Measurements from ENCODE around the gene OAF.

OAF gene

DNA sequence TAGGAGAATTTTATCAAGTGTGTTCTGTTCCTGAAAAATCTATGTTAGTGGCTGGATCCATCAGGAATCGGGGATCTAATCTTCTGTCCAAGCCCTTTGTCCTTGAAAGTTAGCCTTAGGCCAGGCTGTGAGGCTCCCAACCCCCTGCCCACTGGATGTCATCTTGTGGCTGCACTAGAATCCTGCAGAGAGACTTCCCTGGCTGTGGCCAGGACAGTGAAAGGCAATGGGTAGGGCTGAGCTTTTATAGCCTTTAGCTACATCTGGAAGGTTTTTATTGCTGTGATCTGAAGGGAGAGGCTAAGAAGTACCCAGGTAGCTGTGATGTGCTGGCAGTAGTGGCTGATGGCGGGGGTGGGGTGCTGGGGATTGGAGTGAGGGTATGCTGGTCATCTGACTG, 2.1 kb downstream of the OAF start:
- no peak for TF ChIP-seq NFIC (IDR thresholded peaks at IDR 0.05)
- no peak for TF ChIP-seq RAD21 (IDR thresholded peaks at IDR 0.05; ENCODE audit: low read depth)
- TF ChIP-seq CEBPB (IDR thresholded peaks at IDR 0.05), result no peak
- no peak for TF ChIP-seq FOXM1 (IDR thresholded peaks at IDR 0.05; ENCODE audit: borderline replicate concordance, low read depth)
- TF ChIP-seq, protein P1, sequence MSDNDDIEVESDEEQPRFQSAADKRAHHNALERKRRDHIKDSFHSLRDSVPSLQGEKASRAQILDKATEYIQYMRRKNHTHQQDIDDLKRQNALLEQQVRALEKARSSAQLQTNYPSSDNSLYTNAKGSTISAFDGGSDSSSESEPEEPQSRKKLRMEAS (IDR thresholded peaks at IDR 0.05), result no peak
- no peak for TF ChIP-seq EGR1 (IDR thresholded peaks at IDR 0.05)
- TF ChIP-seq, protein P2, sequence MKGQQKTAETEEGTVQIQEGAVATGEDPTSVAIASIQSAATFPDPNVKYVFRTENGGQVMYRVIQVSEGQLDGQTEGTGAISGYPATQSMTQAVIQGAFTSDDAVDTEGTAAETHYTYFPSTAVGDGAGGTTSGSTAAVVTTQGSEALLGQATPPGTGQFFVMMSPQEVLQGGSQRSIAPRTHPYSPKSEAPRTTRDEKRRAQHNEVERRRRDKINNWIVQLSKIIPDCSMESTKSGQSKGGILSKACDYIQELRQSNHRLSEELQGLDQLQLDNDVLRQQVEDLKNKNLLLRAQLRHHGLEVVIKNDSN (IDR thresholded peaks at IDR 0.05), result no peak
- no peak for TF ChIP-seq EP300 (IDR thresholded peaks at IDR 0.05; ENCODE audit: borderline replicate concordance)
- TF ChIP-seq TCF12 (IDR thresholded peaks at IDR 0.05; ENCODE audit: low read depth), result no peak
- TF ChIP-seq YY1 (IDR thresholded peaks at IDR 0.05; ENCODE audit: low read depth), result no peak
- no peak for TF ChIP-seq CREB1 (IDR thresholded peaks at IDR 0.05; ENCODE audit: low read depth)

DNA sequence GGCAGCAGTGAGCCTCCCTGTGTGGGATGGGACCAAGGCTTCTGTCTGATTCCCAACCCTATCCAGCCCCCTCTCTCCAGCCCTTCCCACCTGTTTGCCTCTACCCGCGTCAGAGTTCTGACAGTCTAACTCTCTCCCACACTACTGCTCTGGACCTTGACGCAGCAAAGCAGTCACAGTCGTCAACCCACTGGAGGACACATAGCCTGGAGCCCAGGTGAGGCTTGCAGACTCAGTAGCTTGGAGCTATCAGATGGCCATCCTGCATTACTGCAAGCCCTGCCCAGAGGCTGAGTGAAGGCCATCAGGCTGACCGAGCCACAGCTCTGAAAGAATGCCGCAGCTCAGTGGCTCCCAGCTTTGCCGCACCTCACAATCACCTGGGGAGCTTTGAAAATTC, 3.7 kb downstream of the OAF start:
- no peak for TF ChIP-seq EP300 (IDR thresholded peaks at IDR 0.05; ENCODE audit: borderline replicate concordance)
- TF ChIP-seq FOXM1 (IDR thresholded peaks at IDR 0.05; ENCODE audit: borderline replicate concordance, low read depth), result no peak

DNA sequence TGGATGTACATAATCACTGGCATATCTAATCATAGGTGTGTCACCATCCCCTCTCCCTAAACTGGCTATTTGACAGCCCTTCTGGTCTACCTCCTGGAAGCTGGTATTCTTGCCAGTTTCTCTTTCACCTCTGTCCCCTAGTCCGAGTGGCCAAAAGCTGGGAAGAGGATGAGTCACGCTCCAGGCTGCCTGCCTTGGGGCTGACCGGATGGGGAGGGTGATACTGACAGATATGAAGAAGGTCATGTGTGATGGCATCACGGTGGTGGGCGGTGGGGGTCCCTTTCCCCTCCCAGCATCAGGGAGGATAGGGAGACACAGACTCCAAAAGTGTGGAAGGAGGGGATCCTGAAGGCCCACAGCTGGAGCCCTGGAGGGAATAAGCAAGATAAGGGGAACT, 4.8 kb downstream of the OAF start:
- TF ChIP-seq TEAD4 (IDR thresholded peaks at IDR 0.05), result no peak
- TF ChIP-seq CEBPB (IDR thresholded peaks at IDR 0.05), result no peak
- TF ChIP-seq, protein P1 (IDR thresholded peaks at IDR 0.05), result no peak
- TF ChIP-seq, protein P3, sequence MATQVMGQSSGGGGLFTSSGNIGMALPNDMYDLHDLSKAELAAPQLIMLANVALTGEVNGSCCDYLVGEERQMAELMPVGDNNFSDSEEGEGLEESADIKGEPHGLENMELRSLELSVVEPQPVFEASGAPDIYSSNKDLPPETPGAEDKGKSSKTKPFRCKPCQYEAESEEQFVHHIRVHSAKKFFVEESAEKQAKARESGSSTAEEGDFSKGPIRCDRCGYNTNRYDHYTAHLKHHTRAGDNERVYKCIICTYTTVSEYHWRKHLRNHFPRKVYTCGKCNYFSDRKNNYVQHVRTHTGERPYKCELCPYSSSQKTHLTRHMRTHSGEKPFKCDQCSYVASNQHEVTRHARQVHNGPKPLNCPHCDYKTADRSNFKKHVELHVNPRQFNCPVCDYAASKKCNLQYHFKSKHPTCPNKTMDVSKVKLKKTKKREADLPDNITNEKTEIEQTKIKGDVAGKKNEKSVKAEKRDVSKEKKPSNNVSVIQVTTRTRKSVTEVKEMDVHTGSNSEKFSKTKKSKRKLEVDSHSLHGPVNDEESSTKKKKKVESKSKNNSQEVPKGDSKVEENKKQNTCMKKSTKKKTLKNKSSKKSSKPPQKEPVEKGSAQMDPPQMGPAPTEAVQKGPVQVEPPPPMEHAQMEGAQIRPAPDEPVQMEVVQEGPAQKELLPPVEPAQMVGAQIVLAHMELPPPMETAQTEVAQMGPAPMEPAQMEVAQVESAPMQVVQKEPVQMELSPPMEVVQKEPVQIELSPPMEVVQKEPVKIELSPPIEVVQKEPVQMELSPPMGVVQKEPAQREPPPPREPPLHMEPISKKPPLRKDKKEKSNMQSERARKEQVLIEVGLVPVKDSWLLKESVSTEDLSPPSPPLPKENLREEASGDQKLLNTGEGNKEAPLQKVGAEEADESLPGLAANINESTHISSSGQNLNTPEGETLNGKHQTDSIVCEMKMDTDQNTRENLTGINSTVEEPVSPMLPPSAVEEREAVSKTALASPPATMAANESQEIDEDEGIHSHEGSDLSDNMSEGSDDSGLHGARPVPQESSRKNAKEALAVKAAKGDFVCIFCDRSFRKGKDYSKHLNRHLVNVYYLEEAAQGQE (IDR thresholded peaks at IDR 0.05; ENCODE audit: low read depth), result no peak
- TF ChIP-seq ZBTB7A (IDR thresholded peaks at IDR 0.05; ENCODE audit: low read depth), result no peak
- no peak for TF ChIP-seq EP300 (IDR thresholded peaks at IDR 0.05; ENCODE audit: borderline replicate concordance)
- TF ChIP-seq TAF1 (IDR thresholded peaks at IDR 0.05; ENCODE audit: low read depth), result no peak
- TF ChIP-seq TCF12 (IDR thresholded peaks at IDR 0.05; ENCODE audit: low read depth), result no peak
- TF ChIP-seq EGR1 (IDR thresholded peaks at IDR 0.05), result no peak
- TF ChIP-seq YY1 (IDR thresholded peaks at IDR 0.05; ENCODE audit: low read depth), result no peak
- TF ChIP-seq FOXM1 (IDR thresholded peaks at IDR 0.05; ENCODE audit: borderline replicate concordance, low read depth), result no peak
- no peak for TF ChIP-seq CREB1 (IDR thresholded peaks at IDR 0.05; ENCODE audit: low read depth)
- TF ChIP-seq NFIC (IDR thresholded peaks at IDR 0.05), result no peak
- TF ChIP-seq RAD21 (IDR thresholded peaks at IDR 0.05; ENCODE audit: low read depth), result no peak
- TF ChIP-seq, protein P2 (IDR thresholded peaks at IDR 0.05), result no peak

DNA sequence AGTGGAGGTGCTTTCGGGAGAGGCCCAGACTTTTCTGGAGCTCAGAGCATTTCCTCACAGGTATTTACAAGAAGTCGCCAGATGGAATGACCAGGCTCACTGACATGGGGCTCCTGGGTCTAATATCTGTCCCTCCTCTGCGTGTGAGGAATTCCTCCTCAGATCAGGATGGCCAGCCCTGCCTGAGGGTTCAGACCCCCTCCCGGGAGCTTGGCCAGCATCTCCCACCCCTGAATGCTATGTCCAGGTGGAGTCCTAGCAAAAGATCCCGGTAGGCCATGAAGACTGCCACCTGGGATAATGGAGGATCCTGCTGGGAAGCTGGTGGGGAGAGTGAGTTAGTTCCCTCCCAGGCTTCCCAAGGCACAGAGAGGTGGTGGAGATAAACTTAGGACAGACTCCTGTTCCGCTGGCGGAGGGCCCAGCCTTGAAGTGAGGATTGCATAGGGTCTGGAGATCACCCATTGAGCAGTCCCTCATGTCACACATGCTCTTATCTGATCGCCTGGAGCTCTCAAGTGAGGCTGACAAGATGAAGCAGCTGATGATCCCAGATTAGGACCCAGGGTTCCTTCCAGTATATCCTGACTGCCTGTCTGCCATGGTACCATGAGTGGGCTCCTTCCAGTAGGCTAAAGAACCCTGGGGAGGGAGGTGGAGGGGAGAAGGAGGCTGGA, 5.7 kb downstream of the OAF start:
- no peak for TF ChIP-seq NFIC (IDR thresholded peaks at IDR 0.05)
- TF ChIP-seq ZBTB7A (IDR thresholded peaks at IDR 0.05; ENCODE audit: low read depth), result no peak

DNA sequence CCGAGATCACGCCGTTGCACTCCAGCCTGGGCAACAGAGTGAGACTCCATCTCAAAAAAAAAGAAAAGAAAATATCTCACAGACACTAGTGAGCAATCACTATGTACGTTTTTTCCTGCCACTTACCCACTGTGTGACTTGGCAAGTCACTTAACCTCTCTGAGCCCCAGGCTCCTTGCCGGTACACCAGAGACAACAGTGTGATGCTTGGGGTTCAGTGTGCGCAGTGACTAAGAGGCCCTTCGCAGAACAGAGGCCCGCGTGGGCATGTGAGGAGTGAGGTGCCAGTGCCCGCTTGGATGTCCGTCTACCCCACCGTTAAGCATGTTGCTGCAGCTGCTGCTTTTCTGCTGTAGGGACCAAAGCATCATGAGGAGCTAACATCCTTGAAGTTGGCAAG, 6.7 kb downstream of the OAF start:
- TF ChIP-seq CEBPB (IDR thresholded peaks at IDR 0.05) (no peak), TEAD4 (IDR thresholded peaks at IDR 0.05) (no peak), TCF12 (IDR thresholded peaks at IDR 0.05; ENCODE audit: low read depth) (no peak), ZBTB7A (IDR thresholded peaks at IDR 0.05; ENCODE audit: low read depth) (no peak), FOXM1 (IDR thresholded peaks at IDR 0.05; ENCODE audit: borderline replicate concordance, low read depth) (no peak), RAD21 (IDR thresholded peaks at IDR 0.05; ENCODE audit: low read depth) (no peak), CREB1 (IDR thresholded peaks at IDR 0.05; ENCODE audit: low read depth) (no peak)

DNA sequence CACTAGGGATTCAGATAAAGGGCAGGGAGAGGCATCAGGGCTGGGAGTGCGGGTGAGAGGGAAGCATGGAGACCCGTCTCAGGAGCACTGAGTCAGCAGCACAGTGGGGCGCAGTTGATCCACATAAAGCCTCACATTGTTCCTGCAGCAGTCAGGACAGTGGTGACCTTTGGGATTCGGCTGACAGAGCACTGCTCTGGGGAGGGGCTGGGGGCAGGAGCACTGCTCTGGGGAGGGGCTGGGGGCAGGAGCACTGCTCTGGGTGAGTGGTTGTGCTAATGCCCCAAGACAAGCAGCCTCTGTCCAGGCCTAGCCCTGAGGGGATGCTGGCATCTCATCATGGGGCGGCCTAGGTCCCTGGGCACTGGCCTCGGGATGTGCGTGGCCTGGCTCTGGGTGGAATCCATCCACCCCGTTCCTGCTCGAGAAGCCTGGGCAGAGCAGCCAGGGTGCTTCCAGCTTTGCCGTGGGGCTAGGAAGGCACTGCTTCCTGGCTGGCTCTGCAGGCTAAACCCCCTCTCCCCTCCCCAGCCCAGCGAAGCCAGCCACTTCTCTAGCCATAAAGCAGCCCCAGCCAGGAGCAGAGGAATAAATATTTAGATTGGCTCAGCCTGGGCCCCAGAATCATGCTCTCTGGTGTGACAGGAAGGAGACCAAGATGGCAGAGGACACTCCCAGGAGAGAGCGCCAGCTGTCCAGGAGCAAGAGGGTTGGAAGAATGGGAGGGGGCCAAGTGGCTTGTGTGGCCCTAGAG, 7.3 kb downstream of the OAF start:
- TF ChIP-seq TAF1 (IDR thresholded peaks at IDR 0.05; ENCODE audit: low read depth) (no peak), RAD21 (IDR thresholded peaks at IDR 0.05; ENCODE audit: low read depth) (no peak), FOXM1 (IDR thresholded peaks at IDR 0.05; ENCODE audit: borderline replicate concordance, low read depth) (no peak), EGR1 (IDR thresholded peaks at IDR 0.05) (no peak), TCF12 (IDR thresholded peaks at IDR 0.05; ENCODE audit: low read depth) (no peak), NFIC (IDR thresholded peaks at IDR 0.05) (no peak)
- TF ChIP-seq, protein P2 (IDR thresholded peaks at IDR 0.05), result no peak

DNA sequence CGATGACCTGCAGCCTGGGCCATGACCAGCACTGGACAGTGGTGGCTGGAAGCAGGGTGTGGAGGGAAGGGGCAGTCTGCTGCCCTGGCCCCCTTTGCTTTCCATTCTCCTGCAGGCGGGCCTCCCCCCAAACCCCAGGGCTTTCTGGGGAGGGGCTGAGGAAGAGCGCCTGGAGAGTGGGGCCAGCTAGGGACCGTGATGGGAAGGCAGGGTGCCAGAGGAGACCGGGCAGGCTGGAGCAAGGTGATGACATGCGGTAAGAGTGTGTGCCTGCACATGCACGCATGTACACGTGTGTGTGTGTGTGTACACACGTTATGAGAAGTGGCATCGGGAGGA, 7.8 kb downstream of the OAF start:
- no peak for TF ChIP-seq ZBTB7A (IDR thresholded peaks at IDR 0.05; ENCODE audit: low read depth)
- TF ChIP-seq EGR1 (IDR thresholded peaks at IDR 0.05), result no peak
- no peak for TF ChIP-seq CEBPB (IDR thresholded peaks at IDR 0.05)
- TF ChIP-seq RAD21 (IDR thresholded peaks at IDR 0.05; ENCODE audit: low read depth), result no peak
- TF ChIP-seq, protein P1 (IDR thresholded peaks at IDR 0.05), result no peak
- TF ChIP-seq TCF12 (IDR thresholded peaks at IDR 0.05; ENCODE audit: low read depth), result no peak
- TF ChIP-seq TAF1 (IDR thresholded peaks at IDR 0.05; ENCODE audit: low read depth), result no peak
- TF ChIP-seq TEAD4 (IDR thresholded peaks at IDR 0.05), result no peak
